ENCODE measurements around the gene TMEM204.

GRCh38 chr16:1509307-1510221 is 23.9 kb upstream of the TMEM204 start:
- TF ChIP-seq, protein P1, sequence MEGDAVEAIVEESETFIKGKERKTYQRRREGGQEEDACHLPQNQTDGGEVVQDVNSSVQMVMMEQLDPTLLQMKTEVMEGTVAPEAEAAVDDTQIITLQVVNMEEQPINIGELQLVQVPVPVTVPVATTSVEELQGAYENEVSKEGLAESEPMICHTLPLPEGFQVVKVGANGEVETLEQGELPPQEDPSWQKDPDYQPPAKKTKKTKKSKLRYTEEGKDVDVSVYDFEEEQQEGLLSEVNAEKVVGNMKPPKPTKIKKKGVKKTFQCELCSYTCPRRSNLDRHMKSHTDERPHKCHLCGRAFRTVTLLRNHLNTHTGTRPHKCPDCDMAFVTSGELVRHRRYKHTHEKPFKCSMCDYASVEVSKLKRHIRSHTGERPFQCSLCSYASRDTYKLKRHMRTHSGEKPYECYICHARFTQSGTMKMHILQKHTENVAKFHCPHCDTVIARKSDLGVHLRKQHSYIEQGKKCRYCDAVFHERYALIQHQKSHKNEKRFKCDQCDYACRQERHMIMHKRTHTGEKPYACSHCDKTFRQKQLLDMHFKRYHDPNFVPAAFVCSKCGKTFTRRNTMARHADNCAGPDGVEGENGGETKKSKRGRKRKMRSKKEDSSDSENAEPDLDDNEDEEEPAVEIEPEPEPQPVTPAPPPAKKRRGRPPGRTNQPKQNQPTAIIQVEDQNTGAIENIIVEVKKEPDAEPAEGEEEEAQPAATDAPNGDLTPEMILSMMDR (IDR thresholded peaks at IDR 0.05): no peak
- no peak for TF ChIP-seq POLR2A (IDR thresholded peaks at IDR 0.05)
